ENCODE measurements around the gene C2orf76. TPM values are rescaled to one million over a fixed set of nuclear protein-coding genes. Genes with fewer than 3 reads are reported as not detected.
"Not testable (repeated sequence)": the region's sequence is repeated elsewhere in the genome, so short reads cannot be mapped to it uniquely, and the experiment has no call there.

Gene C2orf76
- total RNA-seq (25.3 TPM), polyA plus RNA-seq (20.2 TPM)

DNA sequence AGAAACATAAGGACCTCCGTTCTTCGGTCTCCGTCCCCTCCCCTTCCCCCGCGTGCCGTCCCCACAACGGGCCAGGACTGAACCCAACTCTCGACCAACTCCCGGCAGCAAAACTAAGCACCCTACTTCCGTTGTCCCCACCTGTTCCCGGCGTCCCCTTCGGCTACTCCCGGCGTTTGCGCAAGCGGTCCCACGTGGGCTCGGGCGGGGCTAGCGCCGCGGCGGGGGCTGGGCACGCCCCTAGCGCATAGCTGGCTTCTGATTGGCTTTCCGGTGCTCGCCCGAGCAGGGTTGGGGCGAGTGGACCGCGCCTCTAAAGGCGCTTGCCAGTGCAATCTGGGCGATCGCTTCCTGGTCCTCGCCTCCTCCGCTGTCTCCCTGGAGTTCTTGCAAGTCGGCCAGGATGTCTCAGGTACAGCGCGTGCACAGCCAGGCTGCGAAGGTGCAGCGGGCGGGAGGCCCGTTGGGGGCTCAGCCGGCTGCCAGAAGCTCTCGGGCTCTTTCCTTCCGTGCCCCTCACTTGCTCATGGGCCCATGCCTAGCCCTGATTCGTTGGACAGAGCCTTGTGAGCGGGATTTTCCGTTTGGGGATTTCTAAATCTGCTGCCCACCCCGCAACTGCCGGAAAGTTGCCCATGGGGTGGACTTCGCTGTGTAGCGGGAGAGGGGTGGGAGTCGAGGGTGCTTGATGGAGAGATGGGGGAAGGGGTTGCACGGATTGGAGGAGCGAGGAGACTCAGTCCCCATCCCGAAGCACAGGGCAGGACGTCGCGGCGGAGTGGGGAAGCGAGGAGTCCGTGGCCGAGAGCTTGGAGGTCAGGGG lies at the start of gene C2orf76, which contains the start of gene DBI:
Gene C2orf76, minus strand, starts transcription at position 186 of the 823 bp plus-strand sequence. CDS start 26,875 bp downstream, outside the sequence.
Gene DBI, plus strand, starts transcription at position 329 of the 823 bp plus-strand sequence. Its CDS starts 75 bp downstream, at position 404.
- peak; percentile 87 for DNase-seq (ENCODE audit: extremely low spot score)
- Histone ChIP-seq H3K36me3 (ENCODE audit: insufficient read depth) (peaks cover under 1% of the 10 kb centered on the region), H3K4me1 (ENCODE audit: insufficient read depth) (peaks cover 2% of the 10 kb centered on the region), H3K27ac (ENCODE audit: low read depth) (peak within 1 kb of the TSS; percentile 75), H3K4me3 (ENCODE audit: low read depth, low read length) (peak within 1 kb of the TSS; percentile 77)
- WGBS: under 1% methylated on average over 65 of the region's 65 CpGs

DNA sequence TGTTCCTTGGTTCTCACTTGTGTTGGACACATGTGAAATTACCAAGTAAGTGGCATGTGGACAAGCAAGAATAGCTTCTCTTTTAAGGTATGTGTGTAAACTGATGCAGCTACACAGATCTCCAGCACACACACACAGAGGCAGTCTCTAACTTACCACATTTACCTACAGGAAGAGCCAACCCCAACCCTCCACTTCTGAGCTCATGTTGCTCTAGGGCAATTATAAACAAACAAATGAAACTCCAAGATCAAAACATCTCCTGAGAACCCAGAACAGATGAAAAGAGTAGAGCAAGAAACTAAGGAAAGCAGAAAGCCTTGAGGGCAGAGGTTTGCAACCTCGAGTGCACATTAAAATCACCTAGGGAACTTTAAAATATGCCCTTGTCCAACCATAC lies 49.0 kb upstream of the C2orf76 start:
- Histone ChIP-seq H3K4me3 (ENCODE audit: low read depth, low read length) (no peak overlapping the region), H3K27ac (ENCODE audit: low read depth) (no peak overlapping the region), H3K4me1 (ENCODE audit: insufficient read depth) (no peaks in the 10 kb centered on the region), H3K36me3 (ENCODE audit: insufficient read depth) (no peaks in the 10 kb centered on the region)
- DNase-seq (ENCODE audit: extremely low spot score): no peak
- 93% methylated on average over 1 of the region's 1 CpG for WGBS

DNA sequence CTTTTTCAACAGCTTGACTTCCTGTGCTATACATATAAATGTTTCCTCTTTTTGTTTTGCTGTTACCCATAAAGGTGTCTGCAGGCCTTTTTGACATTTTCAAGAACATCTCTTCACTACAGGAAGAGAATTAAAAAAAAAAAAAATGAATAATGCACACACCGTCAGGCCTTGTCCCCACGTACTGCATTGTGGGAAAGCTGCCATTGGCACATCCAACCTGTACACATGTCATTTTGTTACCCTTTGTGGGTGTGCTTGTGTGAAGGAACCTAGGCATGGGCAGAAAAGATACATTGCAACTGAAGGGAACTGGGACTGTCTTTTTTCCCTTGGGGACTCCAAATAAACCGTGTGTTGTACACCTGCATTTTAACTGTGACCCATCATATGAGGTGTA lies 48.3 kb upstream of the C2orf76 start:
- Histone ChIP-seq H3K27ac (ENCODE audit: low read depth) (no peak overlapping the region), H3K36me3 (ENCODE audit: insufficient read depth) (no peaks in the 10 kb centered on the region), H3K4me1 (ENCODE audit: insufficient read depth) (no peaks in the 10 kb centered on the region), H3K4me3 (ENCODE audit: low read depth, low read length) (no peak overlapping the region)
- WGBS: 78% methylated on average over 3 of the region's 3 CpGs
- DNase-seq (ENCODE audit: extremely low spot score): no peak

DNA sequence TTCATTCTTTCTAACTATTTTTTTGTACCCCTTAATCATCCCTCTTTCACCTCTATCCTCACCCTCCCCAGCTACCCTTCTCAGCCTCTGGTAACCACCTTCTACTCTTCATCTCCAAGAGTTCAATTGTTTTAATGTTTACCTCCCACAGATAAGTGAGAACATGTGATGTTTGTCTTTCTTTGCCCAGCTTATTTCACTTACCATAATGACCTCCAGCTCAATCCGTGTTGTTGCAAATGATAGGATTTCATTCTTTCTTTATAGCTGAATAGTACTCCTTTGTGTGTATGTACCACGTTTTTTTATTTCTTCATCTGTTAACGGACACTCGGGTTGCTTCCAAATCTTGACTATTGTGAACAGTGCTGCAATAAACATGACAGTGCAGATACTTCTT lies 42.9 kb upstream of the C2orf76 start:
- DNase-seq (ENCODE audit: extremely low spot score): no peak
- H3K36me3 ChIP-seq (ENCODE audit: insufficient read depth): no peaks in the 10 kb centered on the region
- no peak overlapping the region for H3K4me3 ChIP-seq (ENCODE audit: low read depth, low read length)
- WGBS: 84% methylated on average over 4 of the region's 4 CpGs
- H3K27ac ChIP-seq (ENCODE audit: low read depth): no peak overlapping the region
- no peaks in the 10 kb centered on the region for H3K4me1 ChIP-seq (ENCODE audit: insufficient read depth)

DNA sequence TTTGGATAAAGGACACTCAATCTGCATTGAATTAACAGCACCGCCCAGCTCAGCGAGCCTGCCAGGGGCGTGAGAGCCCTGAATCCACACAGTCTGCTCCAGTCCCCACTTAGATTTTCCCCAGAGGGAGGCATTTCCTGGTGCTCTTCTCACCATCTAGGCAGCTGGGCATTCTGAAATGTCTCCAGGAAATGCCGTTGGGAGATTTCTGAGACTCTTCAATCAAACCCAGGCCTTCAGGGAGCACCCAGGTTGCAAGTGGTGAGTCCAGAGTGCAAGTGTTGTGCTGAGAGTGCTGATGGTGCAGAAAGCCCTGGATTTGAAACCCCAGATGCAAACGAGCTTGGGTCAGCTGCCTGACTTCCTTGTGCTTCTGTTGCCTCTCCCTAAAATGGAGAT lies 41.6 kb upstream of the C2orf76 start:
- 64% methylated on average over 5 of the region's 5 CpGs for WGBS
- H3K36me3 ChIP-seq (ENCODE audit: insufficient read depth): no peaks in the 10 kb centered on the region
- H3K27ac ChIP-seq (ENCODE audit: low read depth): no peak overlapping the region
- H3K4me1 ChIP-seq (ENCODE audit: insufficient read depth): no peaks in the 10 kb centered on the region
- no peak overlapping the region for H3K4me3 ChIP-seq (ENCODE audit: low read depth, low read length)
- no peak for DNase-seq (ENCODE audit: extremely low spot score)

DNA sequence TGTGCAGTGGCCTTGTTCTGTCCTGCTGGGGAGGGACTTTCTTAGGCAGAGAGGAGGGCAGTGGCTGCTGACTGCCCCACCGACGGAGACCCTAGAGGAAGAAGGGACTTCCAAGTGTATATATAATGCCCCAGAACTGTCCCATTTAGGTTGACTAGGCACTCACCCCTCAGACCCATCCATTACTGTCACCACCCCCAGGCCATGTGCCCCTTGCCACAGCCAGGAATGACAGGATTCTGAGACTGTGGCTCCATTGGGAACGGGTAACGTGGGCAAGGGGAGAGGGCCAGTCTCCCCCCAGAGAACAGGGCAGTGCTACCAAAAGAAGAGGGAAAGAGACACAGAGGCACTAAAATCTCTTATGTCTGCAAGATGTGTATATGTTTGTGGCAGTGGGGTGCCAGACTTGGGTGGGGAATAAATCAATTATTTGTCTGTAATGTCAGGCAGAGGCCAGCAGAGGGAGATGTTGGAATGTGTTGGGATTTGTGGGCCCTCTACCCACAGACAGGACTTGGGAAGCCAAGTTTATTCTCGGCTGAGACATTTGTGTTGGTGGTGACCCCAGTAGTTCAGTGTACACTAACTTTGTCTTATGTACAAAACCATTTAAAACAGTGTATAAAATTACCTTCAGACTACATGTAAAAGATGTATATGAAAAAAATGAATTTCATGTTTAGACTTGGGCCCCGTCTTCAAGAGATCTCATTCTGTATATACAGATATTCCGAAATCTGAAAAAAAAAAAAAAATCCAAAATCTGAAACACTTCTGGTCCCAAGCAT lies 41.0 kb upstream of the C2orf76 start:
- no peaks in the 10 kb centered on the region for H3K4me1 ChIP-seq (ENCODE audit: insufficient read depth)
- H3K36me3 ChIP-seq (ENCODE audit: insufficient read depth): no peaks in the 10 kb centered on the region
- H3K27ac ChIP-seq (ENCODE audit: low read depth): no peak overlapping the region
- DNase-seq (ENCODE audit: extremely low spot score): no peak
- H3K4me3 ChIP-seq (ENCODE audit: low read depth, low read length): no peak overlapping the region
- WGBS: 74% methylated on average over 7 of the region's 7 CpGs

DNA sequence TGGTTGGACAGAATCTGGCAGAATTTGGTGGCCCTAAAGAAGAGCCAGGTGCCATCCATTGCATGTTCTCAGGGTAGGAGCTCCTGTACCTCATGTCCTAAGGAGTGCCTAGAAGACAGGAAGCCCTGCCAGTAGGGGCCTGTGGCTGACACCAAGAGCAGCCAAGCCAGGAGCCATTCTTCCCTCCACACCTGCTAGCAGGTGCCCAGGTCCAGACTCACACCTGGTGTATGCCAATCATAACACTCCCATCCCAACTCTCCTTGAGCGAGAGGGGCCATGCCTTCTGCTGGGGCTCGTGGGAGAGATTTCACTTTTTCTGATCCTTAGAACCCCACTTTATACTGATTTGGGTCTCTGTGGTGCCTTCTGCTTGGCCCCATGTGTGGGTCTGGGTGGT lies 38.5 kb upstream of the C2orf76 start:
- Histone ChIP-seq H3K4me3 (ENCODE audit: low read depth, low read length) (no peak overlapping the region), H3K27ac (ENCODE audit: low read depth) (no peak overlapping the region), H3K36me3 (ENCODE audit: insufficient read depth) (no peaks in the 10 kb centered on the region), H3K4me1 (ENCODE audit: insufficient read depth) (no peaks in the 10 kb centered on the region)
- 94% methylated on average over 2 of the region's 2 CpGs for WGBS
- no peak for DNase-seq (ENCODE audit: extremely low spot score)

DNA sequence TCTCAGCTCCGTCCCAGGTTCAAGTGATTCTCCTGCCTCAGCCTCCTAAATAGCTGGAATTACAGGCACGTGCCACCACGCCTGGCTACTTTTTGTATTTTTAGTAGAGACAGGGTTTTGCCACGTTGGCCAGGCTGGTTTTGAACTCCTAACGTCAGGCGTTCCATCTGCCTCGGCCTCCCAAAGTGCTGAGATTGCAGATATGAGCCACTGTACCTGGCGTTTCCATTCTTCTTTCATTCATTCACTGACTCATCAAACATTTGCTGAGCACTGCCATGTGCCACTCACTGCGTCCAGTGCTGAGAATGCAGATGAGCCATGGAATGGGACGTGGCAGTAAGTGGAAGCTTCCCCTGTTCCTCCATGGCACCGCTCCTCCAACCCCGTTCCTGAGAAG lies 37.0 kb upstream of the C2orf76 start:
- H3K4me3 ChIP-seq (ENCODE audit: low read depth, low read length); DNase-seq (ENCODE audit: extremely low spot score); H3K36me3 ChIP-seq (ENCODE audit: insufficient read depth); H3K27ac ChIP-seq (ENCODE audit: low read depth); H3K4me1 ChIP-seq (ENCODE audit: insufficient read depth): not testable (repeated sequence)
- WGBS: 90% methylated on average over 12 of the region's 12 CpGs

DNA sequence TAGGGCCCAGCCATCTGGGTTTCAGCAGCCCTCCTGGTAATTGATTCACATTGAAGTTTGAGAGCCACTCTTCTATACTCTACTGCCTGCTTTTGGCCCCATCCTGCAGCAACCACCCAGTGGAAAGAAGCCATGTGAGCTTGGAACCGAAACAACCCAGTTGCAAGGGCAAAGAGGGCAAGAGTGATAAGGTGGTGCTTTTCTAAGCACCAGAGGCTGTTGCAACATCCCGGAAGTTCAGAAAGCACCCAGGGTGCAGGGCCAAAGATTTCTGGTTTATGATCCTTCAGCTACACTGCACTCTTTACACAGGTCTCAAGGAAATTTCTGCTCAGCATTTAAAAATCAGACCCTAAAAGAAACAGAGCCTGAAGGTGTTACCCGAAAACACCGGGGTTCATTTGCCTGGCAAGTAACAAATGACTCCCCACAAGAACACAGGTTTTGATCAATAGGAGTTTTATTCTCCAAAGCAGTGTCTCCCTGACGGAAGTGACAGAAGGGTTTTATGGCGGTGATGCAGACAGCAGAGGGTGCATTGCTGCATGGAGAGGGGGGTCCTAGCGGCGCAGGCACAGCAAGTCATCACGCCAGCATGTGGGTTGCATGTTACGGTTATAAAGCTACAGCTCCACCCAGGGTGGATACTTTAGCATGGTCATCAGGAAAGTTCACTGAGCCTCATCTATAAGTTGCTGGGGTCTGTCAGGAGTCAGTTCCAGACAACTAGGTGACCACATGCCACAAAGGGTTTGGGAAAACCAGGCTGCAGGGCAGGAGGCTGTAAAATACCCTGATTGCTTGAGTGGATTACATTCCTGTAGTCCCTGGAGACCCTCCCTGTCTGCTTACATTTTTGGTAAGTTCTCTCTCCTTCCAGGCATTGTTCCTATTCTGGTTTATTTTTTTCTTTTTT lies 36.3 kb upstream of the C2orf76 start:
- 72% methylated on average over 10 of the region's 10 CpGs for WGBS
- Histone ChIP-seq H3K27ac (ENCODE audit: low read depth) (no peak overlapping the region), H3K4me3 (ENCODE audit: low read depth, low read length) (no peak overlapping the region), H3K4me1 (ENCODE audit: insufficient read depth) (no peaks in the 10 kb centered on the region), H3K36me3 (ENCODE audit: insufficient read depth) (no peaks in the 10 kb centered on the region)
- DNase-seq (ENCODE audit: extremely low spot score): no peak

DNA sequence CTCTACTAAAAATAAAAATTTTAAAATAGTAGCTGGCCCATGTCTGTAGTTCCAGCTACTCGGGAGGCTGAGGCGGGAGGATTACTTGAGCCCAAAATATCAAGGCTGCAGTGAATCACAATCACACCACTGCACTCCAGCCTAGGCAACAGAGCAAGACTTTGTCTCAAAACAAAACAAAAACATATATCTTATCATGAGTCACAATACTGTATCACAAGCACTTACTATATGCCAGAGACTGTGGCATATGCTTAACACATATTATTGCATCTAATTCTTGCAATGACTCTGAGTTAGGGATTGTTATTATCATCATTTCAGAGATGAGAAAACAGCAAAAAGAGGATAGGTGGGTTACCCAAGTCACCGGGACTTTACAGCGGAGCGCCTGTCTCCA lies 35.5 kb upstream of the C2orf76 start:
- H3K4me1 ChIP-seq (ENCODE audit: insufficient read depth): no peaks in the 10 kb centered on the region
- 81% methylated on average over 5 of the region's 5 CpGs for WGBS
- H3K4me3 ChIP-seq (ENCODE audit: low read depth, low read length): no peak overlapping the region
- DNase-seq (ENCODE audit: extremely low spot score): no peak
- no peak overlapping the region for H3K27ac ChIP-seq (ENCODE audit: low read depth)
- no peaks in the 10 kb centered on the region for H3K36me3 ChIP-seq (ENCODE audit: insufficient read depth)

DNA sequence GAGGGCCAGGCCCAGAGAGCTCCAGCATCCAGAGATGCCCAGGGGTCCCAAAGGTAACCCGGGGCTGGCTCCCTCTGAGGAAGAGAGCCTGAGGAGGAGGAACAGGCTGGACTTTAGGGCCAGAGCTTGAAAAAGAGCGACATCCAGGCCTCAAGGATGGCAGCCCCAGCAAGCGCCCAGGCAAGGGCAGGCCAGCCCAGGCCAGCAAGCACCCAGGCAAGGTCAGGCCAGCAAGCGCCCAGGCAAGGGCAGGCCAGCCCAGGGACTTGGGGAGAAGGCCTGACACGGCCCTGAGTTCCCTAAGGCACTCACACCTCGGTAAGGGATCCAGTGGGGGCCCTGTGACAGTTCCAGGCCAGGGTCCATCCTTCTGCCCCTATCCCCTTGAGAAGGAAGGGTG lies 30.6 kb upstream of the C2orf76 start:
- 87% methylated on average over 6 of the region's 6 CpGs for WGBS
- H3K36me3 ChIP-seq (ENCODE audit: insufficient read depth): no peaks in the 10 kb centered on the region
- H3K27ac ChIP-seq (ENCODE audit: low read depth): no peak overlapping the region
- H3K4me3 ChIP-seq (ENCODE audit: low read depth, low read length): no peak overlapping the region
- no peaks in the 10 kb centered on the region for H3K4me1 ChIP-seq (ENCODE audit: insufficient read depth)
- no peak for DNase-seq (ENCODE audit: extremely low spot score)

DNA sequence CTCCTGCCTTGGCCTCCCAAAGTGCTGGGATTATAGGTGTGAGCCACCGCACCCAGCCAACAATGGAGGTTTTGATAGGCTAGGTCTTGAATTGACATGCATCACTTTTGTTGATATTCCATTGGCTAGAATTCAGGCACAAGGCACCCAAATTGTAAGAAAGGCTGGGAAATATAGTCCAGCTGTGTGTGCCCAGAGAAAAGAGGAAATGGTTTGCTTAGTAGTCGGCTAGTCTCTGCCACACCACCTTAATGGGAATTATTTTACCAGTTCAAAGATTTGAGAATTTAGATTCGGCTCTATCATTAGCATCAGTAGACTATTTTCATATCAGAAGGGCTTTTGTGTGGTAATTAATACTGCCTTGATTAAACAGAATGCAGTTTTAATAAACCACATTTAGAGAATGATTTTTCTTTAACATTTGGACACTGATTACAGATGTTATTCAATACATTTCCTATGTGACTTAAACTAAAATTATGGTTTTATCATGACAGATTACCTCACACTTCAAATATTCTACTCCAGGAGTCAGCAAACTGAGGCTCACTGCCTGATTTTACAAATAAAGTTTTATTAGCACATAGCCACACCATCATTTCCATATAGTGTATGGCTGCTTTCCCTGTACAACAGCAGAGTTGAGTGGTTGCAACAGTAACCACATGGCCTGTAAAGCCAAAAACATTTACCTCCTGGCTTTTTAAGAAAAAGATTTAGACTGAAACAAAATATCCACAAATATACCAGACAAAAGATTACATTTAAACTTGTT lies 27.5 kb upstream of the C2orf76 start:
- no peak overlapping the region for H3K27ac ChIP-seq (ENCODE audit: low read depth)
- 87% methylated on average over 3 of the region's 3 CpGs for WGBS
- no peak overlapping the region for H3K4me3 ChIP-seq (ENCODE audit: low read depth, low read length)
- DNase-seq (ENCODE audit: extremely low spot score): no peak
- no peaks in the 10 kb centered on the region for H3K36me3 ChIP-seq (ENCODE audit: insufficient read depth)
- H3K4me1 ChIP-seq (ENCODE audit: insufficient read depth): no peaks in the 10 kb centered on the region

All from urinary bladder (tissue), 4 donors.